HG03457 (cell line): ENCODE data around the gene LYPD6B.
"Not testable (repeated sequence)": the region's sequence is repeated elsewhere in the genome, so short reads cannot be mapped to it uniquely, and the experiment has no call there.

Source experiments
- ATAC-seq: cut with Tn5 transposase; IDR thresholded peaks from one replicate; pipeline ENCODE4 v1.9.1; 2021; ENCODE audit warnings: moderate number of reproducible peaks; ENCODE audit not compliant: unreplicated experiment

The LYPD6B gene

DNA sequence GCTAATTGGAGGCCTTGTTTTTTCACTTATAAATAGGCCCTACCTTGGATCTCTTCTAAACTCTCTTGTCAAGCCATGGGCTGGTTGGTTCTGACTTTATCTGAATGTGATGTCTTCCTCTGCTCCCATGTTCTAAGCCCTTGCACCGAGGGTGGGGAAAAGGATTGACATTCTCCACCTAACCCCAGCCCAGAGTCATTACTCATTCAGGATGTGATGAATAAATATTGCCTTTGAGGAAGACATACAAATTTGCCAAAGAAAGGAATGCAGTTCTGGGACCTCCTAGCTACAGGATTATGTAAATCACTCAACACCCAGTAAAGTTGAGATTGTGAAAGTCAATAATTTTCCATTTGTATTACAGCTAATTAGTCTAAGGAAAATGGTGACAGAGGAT, 149.8 kb downstream of the LYPD6B start:
- ATAC-seq = no peak

DNA sequence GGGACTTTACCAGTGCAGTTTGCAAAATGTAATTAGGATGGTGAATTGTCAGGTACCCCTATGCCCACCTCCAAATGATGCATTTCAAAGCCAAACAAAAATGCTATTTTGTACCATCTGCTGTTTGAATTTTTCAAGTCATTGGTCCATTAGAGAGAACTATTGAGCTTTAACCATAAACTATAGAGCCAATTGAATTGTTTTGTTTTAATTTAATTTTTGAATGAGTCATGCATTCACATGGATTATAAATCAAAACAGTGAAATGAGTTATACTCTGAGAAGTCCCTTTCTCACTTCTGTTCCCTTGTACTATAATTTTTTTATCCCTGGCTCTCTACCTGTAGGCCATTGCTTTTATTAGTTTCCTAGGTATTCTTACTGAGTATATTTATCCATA, 151.3 kb downstream of the LYPD6B start:
- ATAC-seq = no peak

DNA sequence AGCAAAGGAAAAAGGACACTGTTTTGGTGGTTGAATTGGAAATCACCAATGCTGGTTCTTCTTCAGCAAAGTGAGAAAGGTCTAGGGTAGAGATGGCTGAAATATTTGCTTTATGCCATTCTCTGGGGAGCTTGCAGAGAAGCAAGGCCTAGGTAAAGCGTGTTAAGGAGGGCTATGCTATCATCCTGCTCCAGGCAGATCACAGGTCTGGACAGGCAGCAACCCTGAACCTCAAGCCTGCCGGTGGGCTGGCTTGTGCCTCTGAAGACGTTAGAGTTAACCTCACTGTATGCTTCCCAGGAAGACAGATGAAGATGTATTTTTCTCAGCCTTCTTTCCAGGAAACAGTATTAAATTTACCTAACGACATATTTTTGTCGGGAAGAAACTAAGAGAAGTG, 153.4 kb downstream of the LYPD6B start:
- ATAC-seq = no peak

DNA sequence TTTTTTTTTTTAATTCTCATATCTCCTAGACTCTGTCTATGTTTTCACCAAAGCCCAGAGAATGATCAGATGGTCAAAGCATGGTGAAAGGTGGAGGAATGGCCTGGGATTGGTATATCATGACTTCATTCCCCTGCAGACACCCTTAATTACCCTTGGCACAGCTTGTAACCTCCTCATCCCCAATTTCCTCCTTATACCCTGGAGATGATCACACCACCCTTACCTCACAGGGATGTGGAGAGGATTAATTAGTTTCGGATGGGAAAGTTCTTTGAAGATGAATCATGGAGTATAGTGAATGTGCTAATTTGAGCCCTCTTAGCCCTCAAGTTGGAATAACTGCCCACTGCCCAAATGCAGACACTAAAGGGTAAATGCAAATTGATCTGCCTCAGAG, 153.9 kb downstream of the LYPD6B start:
- no peak for ATAC-seq

DNA sequence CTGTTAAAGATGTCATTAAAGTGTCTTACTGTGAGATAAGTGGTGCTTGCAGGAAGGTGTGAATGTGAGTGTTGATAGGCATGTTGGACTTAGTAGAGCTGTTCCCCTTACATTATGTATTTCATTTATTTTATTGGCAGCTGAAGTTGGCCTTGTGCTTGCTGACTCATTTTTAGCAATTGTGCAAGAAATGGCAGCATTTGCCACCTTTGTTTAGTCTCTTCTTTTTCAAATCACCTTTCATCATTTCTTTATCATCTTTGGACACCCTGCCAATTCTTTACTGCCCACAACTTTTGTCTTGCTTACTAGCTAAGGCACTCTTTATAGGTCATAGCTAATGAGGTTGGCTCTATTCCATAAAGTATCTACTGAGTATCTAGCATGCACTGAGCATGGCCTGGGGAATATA, 161.6 kb downstream of the LYPD6B start:
- no peak for ATAC-seq

DNA sequence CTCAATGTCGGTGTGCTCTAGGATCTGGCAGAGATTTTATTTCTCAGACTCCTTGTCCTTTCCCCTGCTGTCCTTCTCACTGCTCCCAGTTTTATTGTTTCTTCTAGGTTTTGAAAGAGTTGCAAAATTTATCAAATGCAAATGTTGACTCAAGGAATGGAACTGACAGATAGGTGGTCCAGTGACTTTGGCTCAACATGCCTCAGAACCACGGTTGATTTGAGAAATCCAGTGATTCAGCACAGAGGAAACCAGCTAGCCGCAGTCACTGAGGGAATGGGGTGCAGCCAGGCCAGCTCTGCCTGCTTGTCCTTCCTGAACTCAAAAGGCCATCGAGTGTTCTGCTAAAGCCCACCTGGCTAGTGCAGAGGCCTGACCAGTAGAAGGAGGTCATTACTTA, 166.2 kb downstream of the LYPD6B start:
- no peak for ATAC-seq

DNA sequence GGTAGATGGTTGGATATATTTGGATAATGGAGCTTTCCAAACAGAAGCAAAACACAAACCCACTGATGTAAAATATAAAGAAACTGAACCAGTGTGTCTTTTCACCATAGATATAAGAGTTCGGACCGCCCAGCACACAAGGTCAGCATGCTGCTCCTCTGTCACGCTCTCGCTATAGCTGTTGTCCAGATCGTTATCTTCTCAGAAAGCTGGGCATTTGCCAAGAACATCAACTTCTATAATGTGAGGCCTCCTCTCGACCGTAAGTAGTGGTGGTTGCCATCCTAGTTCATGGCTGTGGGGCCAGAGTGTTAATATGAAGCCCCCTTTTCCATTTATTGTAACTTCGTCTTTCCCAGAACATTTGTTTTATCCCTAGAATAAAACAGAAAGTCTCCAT, 166.6 kb downstream of the LYPD6B start:
- no peak for ATAC-seq

DNA sequence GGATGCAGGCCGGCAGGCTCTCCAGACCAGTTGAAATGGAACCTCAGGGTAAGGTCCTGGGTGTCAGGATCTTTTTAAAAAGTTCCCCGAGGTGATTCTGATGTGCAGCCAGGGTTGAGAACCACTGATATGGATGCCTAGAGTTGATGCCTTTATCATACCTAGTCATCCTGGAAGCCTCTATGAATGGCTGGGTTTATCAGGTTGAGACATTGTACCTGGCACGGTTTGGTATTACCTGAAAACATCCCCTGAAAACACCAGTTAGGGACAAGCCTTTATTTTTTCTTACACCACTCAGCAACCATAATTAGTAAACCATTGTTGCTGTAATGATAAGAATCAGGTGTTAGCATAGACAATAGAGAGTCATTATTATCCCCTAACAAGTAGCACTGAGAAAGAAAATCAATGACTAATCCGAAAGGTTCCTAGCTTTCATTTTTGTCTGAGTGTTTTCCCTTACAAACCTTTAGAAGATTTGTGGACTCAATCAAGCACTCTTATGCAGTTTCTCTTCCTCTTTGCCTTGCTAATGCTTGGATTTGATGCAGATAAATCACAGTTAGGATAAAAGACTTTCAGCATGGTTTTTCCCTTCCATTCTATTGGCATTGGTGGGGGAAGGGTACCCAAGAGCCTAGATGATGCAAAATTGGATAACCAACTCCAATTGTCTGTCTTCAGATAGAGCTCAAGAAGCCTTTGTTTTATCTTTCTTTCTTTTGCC, 175.4 kb downstream of the LYPD6B start:
- ATAC-seq = no peak

DNA sequence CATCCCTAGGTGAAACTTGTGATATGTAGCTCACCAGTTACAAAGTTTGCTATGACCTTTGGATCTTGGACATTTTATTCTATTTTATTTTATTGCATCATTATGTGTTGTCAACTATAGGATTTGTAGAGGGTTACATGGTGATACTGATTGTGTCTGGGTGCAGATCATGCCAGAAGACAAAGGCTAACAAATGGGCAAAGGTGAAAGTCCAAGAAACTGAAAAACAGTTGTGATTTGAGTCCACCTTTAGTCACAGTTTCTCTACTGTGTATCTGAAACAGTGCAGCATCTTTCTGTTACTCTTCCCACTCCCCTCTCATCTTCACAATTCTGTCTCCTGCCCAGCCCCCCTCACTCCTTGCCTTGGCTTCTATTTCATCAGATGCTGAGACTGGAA, 180.0 kb downstream of the LYPD6B start:
- no peak for ATAC-seq

DNA sequence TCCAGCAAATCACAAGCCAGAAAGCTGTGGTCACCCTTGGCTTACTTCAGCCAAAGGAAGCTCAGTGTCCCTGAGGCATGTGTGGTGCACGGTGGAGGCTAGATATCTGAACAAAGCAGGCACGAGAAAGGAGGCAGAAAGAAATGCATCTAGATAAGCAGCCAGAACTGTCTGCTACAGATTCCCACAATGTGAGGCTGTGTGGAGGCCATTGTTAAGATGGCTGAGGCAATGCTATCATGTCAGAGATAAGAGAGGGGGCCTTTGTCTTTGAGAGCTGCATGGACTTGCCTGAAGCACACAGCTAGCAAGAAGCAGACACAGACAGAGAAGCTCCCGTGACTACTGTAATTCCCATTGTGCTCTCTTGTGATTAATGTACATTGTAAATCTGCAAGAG, 181.4 kb downstream of the LYPD6B start:
- ATAC-seq = no peak

DNA sequence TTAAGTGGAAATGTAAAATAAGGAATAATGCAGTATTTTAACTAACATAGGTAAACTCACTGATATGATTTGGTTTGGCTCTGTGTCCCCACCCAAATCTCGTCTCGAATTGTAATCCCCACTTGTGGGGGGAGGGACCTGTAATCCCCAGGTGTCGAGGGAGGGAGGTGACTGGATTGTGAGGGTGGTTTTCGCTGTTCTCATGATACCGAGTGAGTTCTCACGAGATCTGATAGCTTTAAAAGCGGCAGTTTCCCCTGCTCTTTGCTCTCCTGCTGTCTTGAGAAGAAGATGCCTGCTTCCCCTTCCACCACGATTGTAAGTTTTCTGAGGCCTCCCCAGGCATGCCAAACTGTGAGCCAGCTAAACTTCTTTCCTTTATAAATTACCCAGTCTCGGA, 182.5 kb downstream of the LYPD6B start:
- ATAC-seq = no peak

DNA sequence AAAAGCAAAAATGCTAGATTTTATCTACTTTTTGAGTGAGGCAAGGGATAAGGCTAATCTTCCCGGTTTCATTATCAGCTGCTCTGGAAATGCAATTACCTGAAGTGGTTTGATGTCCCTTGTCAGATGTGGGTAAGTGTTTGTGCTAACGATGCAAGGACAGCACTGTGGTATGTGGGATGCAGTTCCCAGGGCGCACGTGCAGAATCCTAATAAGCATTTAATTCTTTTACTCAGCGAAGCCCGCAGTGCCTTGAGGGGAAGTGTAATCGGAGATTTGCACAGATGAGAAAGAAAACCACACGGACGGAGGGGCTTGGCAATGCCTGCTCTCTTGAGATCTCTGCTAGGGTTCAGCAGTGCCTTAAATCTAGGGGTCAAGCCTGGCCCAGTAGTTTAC, 183.4 kb downstream of the LYPD6B start:
- no peak for ATAC-seq

DNA sequence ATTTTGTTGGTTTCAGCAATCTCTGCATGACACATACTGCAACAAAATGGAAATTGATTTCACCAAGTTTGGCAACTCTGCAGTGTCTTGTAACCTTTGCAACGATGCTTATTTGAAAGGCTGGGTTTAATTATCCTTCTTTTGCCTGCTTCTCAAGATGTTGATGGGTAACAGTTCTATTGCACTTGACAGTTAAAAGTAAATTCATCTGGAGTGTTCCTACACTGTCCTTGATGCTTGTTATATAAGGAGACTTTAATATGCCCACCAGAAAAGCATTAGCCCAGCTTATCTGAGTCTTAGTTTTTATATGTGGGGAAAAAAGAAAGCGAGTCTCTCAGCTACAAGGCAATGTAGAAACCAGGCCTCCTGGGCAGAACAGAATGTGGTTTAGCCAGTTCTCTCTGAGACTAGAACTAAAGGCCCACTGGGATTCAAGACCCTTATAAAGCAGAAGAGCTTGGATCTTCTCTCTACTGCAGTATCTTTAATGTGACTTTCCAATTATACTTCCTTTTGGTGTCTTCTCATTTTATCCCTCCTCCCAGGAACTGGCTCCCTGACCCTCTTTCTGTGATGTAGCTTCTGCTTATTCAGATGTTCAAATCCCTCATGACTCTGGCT, 185.1 kb downstream of the LYPD6B start:
- no peak for ATAC-seq

DNA sequence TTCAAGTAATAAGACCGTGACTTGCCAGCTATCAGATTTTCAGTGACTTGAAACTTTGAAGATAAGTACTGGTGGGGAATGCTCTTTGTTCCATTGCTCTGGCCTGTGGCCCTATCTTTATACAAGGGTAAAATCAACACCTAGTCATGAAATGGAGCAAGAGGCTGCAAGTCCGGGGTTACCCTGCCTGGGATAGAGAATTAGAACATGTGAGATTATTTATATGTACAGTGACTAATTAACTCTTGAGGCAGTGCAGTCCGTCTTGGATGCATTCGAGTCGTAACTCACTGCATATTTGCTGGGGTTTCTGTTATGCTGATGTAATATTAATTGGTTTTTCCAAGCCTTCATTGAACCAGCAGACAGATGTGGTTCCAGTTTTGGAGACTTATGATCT, 186.0 kb downstream of the LYPD6B start:
- no peak for ATAC-seq

DNA sequence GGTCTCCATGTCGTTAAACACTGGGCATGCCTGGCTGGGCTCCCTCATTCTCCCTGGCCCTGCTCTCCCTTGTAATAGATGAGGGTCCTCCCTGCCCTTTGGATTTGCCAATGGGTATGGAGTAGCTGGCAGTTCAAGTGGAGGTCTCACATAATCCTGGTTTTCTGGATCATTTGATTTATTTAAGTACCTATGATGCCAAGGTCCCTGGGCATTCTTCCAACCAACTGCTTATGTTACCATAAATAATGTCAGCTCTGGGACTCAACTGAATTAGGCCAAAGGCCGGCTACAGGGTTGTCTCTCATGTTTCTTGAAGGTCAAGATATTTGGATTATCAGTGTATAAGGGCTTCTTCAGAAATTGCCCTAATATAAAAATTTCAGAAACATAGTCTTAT, 186.9 kb downstream of the LYPD6B start:
- no peak for ATAC-seq

DNA sequence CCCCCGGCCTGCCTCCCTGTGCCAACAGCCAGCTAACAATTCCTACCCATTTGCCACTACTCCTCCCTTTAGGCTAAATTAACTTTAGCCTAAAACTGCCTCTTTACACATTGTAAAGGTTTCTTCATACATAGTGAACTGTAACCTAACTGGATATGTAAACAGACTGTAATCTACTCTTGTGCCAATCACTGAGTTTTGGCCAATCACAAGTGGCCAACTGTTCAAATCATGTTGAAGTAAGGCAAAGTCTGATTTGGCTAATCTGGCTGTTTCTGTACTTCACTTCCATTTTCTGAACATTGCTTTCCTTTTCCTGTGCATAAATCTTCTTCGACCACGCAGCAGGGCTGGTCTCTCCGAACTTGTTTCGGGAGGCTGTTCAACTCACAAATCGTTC, 188.3 kb downstream of the LYPD6B start:
- ATAC-seq = no peak

DNA sequence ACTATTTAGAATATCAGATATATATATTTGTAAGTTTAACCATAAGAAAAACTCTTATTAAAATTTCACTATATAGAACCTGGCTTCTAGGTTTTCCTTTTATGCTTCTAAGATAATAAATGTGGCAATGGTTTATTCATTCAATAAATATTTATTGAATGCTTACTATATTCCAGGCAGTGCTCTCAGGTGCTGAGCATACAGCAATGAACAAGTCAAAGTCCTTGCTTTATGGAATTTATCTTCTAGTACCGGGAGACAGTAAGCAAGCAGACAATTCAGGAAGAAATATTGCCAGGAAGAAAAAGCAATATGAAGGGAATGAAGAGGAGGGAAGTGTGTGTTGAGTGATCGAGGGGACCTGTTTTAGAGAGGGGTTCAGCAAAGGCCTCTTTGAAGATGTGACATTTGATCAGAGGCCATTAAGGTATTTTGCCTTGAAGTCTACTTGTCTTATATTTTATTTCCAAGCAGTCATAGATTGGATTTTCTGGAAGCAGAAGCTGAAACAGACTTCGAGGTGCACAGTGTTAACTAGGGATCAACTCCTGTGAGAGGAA, 197.4 kb downstream of the LYPD6B start:
- ATAC-seq = no peak

DNA sequence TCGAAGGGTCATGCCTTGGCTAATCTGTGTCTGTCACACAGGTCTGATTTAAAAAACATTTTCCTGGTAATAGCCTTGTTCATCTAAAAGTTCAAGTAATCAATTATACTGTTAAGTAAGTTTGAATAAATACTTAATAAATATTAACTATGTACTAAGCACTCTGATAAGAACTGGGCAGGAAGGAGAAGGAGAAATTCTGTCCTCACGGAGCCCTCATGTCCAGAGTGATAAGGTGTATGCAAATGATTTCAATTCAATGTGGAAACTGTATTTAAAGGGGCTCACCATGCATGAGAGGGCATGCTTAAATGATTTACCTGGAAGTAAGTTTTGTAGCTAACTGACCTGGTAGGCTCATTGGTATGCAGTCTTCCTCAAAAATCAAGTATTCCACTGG, 197.9 kb downstream of the LYPD6B start:
- no peak for ATAC-seq

DNA sequence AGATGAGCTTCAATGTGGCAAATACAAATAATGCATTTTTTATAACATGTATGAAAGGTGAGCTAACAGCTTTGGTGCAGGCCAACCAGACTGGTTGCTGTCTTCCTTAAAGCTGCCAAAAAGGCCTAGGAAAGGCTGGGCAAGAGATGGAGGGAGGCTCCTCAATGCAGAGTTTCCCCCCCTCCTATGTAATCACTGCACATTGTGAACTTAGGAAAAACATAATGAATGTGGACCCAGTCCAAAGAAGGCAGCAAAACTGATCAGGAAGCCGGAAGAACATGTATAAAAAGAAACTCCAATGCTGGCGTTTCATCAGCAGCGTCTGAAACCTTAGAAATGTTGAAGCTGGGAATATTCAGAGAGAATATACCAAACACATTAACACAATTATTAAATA, 207.7 kb downstream of the LYPD6B start:
- no peak for ATAC-seq

DNA sequence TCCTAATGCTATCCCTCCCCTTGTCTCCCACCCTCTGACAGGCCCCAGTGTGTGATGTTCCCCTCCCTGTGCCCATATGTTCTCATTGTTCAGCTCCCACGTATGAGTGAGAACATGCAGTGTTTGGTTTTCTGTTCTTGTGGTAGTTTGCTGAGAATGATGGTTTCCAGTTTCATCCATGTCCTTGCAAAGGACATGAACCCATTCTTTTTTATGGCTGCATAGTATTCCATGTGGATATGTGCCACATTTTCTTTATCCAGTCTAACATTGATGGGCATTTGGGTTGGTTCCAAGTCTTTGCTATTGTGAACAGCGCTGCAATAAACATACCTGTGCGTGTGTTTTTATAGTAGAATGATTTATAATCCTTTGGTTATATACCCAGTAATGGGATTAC, 212.9 kb downstream of the LYPD6B start:
- ATAC-seq = not testable (repeated sequence)

DNA sequence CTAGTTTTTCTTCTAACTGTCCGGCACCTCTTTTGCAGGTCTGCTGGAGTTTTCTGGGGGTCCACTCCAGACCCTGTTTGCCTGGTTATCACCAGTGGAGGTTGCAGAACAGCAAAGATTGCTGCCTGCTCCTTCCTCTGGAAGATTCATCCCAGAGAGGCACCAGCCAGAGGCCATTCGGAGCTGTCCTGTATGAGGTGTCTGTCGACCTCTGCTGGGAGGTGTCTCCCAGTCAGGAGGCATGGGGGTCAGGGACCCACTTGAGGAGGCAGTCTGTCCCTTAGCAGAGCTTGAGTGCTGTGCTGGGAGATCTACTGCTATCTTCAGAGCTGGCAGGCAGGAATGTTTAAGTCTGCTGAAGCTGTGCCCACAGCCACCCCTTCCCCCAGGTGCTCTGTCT, 218.4 kb downstream of the LYPD6B start:
- ATAC-seq = not testable (repeated sequence)

DNA sequence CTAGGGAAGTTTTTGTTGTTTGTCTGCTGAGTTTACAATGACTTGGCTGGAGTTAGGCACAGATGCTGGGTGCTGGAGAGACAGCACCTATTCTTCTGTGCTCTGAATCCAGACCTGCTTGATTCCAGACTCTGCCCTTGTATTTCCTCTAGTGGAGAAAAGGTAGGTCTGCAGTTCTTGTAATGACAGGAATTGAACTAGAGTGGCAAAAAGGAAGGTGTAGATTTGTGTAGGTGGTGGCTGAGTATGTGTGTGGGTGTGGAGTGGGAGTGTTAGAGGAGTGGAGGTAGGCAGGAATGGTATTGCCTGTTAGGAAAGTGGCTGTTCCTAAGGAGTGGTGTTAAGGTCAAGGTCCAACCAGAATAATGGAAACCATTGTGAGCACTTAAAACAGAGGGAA, 220.0 kb downstream of the LYPD6B start:
- ATAC-seq = no peak

DNA sequence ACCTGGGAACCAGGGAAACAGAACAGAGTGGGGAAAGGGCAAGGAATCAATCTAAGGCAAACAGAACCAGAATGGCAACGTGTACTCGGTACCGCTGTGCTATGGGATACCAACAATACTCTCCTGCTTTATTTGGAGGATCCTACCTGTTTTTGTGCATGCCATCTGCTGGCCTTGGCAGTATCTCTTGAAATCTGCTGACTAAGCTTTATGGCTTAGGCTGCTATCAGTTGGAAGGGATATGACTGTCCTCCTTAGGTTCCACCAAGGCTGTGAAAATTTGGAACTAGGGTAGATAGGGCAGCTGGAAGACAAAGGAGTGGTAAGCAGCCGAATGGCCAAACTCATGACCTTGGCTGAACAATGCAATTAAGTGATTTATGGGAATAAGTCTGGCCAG, 220.6 kb downstream of the LYPD6B start:
- no peak for ATAC-seq
